CD4-positive, alpha-beta T cell (primary cell): Measurements from ENCODE around the gene WFDC6. TPM values are rescaled to one million over a fixed set of nuclear protein-coding genes. Genes with fewer than 3 reads are reported as not detected.

Experiments used
- ATAC-seq: fragments of 200-7000 bp; cut with Tn5 transposase; one replicate; pipeline ENCODE4 v1.10.0; 2022; ENCODE audit warnings: mild to moderate bottlenecking; ENCODE audit not compliant: poor library complexity
- CTCF ChIA-PET: fragments of 350-600 bp; sonication (Branson Sonifier 250); formaldehyde crosslinking; loops from one replicate; lab custom pipeline; 2021; ENCODE audit warnings: antibody characterized with exemption, inconsistent platforms; lab: Charles Lee
- POLR2A ChIA-PET: fragments of 350-600 bp; sonication (Branson Sonifier 250); formaldehyde crosslinking; loops from one replicate; lab custom pipeline; 2021; ENCODE audit warnings: antibody characterized with exemption, inconsistent platforms; lab: Charles Lee
- DNase-seq, 14 experiments: peaks; one replicate each; pipeline ENCODE4 v3.0.0-alpha.2; 2013 to 2020; ENCODE audit warnings: mixed read lengths in 2 of 14
- H3K27ac ChIP-seq, 2 donors: one replicate each; pipeline versions ENCODE4 v1.5.1 to v1.7.0; 2013; ENCODE audit warnings: low read length in 2 of 2, low read depth in 1 of 2, mild to moderate bottlenecking in 1 of 2
- H3K27me3 ChIP-seq, 2 experiments: 1 replicate in 1 of 2; 2 replicates in 1 of 2; pipeline versions ENCODE4 v1.6.1 to v1.7.0; 2013; ENCODE audit warnings: low read length in 2 of 2, control low read depth in 1 of 2, mild to moderate bottlenecking in 1 of 2, moderate library complexity in 1 of 2; ENCODE audit not compliant: insufficient read depth in 2 of 2, control insufficient read depth in 1 of 2
- H3K36me3 ChIP-seq: one replicate; pipeline ENCODE4 v1.6.1; 2013; ENCODE audit warnings: low read length, control low read depth; ENCODE audit not compliant: insufficient read depth
- H3K4me1 ChIP-seq: one replicate; pipeline ENCODE4 v1.6.1; 2013; ENCODE audit warnings: low read length, control low read depth; ENCODE audit not compliant: insufficient read depth
- H3K4me3 ChIP-seq: one replicate; pipeline ENCODE4 v1.5.1; 2013; ENCODE audit warnings: mild to moderate bottlenecking, low read length, moderate library complexity
- H3K9me3 ChIP-seq, 2 experiments: 1 replicate in 1 of 2; 2 replicates in 1 of 2; pipeline versions ENCODE4 v1.6.1 to v1.7.0; 2013; ENCODE audit warnings: low read length in 2 of 2, mild to moderate bottlenecking in 2 of 2, control low read depth in 1 of 2, moderate library complexity in 1 of 2; ENCODE audit not compliant: control insufficient read depth in 1 of 2, insufficient read depth in 1 of 2
- H3K27ac Mint-ChIP-seq: one replicate; pipeline ENCODE4 v1.8.0; 2020; ENCODE audit warnings: mixed read lengths
- H3K27me3 Mint-ChIP-seq: one replicate; pipeline ENCODE4 v1.8.0; 2021; ENCODE audit warnings: mixed read lengths
- H3K36me3 Mint-ChIP-seq: one replicate; pipeline ENCODE4 v1.8.0; 2021; ENCODE audit warnings: low read depth, mixed read lengths
- H3K4me1 Mint-ChIP-seq: one replicate; pipeline ENCODE4 v1.8.0; 2021; ENCODE audit warnings: low read depth, mixed read lengths
- H3K4me3 Mint-ChIP-seq: one replicate; pipeline ENCODE4 v1.8.0; 2020; ENCODE audit warnings: mild to moderate bottlenecking, mixed read lengths
- H3K9me3 Mint-ChIP-seq: one replicate; pipeline ENCODE4 v1.8.0; 2020; ENCODE audit warnings: mixed read lengths
- CTCF ChIP-seq: fragments of 200-600 bp; IDR thresholded peaks from one replicate; pipeline ENCODE4 v1.8.0; 2022; ENCODE audit warnings: antibody characterized with exemption, mild to moderate bottlenecking
- intact Hi-C, 2 experiments: fragments of 100-400 bp; cut with DNase I in 1 of 2; cut with micrococcal nuclease in 1 of 2; formaldehyde crosslinking; loops; one replicate each; pipeline versions ENCODE4 v1.15.1 to v1.9.0; 2023 to 2025; cut with DNase I, micrococcal nuclease
- total RNA-seq, 174 experiments: library from RNA in 2 of 174; stranded (reverse) in 2 of 174; gene quantifications; one replicate each; pipeline ENCODE4 v1.2.3 and lab custom pipeline; 2021 to 2026

The WFDC6 gene
- total RNA-seq, 2 experiments from 2014 or later = not detected

- peaks cover 0 to 19% of the 10 kb centered on the region in 2 experiments for H3K27me3 ChIP-seq
- intact Hi-C loops = no loop called here
- H3K4me3 ChIP-seq = no peak overlapping the region
- no peaks in the 10 kb centered on the region for H3K36me3 ChIP-seq
- Mint-ChIP-seq H3K36me3 (no peaks in the 10 kb centered on the region), H3K27ac (no peak overlapping the region), H3K27me3 (peaks cover 49% of the 10 kb centered on the region), H3K9me3 (peaks cover 3% of the 10 kb centered on the region), H3K4me3 (no peak overlapping the region), H3K4me1 (no peaks in the 10 kb centered on the region)
- no peaks in the 10 kb centered on the region for H3K4me1 ChIP-seq
- TF ChIP-seq CTCF = no peak
- no peak for DNase-seq
- CTCF ChIA-PET = no interaction called here
- no peak overlapping the region for H3K27ac ChIP-seq
- POLR2A ChIA-PET = no interaction called here
- ATAC-seq = no peak
- H3K9me3 ChIP-seq = no peaks in the 10 kb centered on the region
Observed at GRCh38 chr20:45550765-45551164, 11.5 kb upstream of the WFDC6 start.

- Histone ChIP-seq H3K4me3 (no peak overlapping the region), H3K27me3 (peaks cover 0 to 11% of the 10 kb centered on the region in 2 experiments), H3K9me3 (no peaks in the 10 kb centered on the region), H3K36me3 (no peaks in the 10 kb centered on the region), H3K27ac (no peak overlapping the region), H3K4me1 (no peaks in the 10 kb centered on the region)
- TF ChIP-seq CTCF = no peak
- POLR2A ChIA-PET = no interaction called here
- peaks cover 66% of the 10 kb centered on the region for H3K27me3 Mint-ChIP-seq
- no peaks in the 10 kb centered on the region for H3K4me1 Mint-ChIP-seq
- peaks cover 3% of the 10 kb centered on the region for H3K9me3 Mint-ChIP-seq
- no peak overlapping the region for H3K27ac Mint-ChIP-seq
- CTCF ChIA-PET = no interaction called here
- ATAC-seq (no peak), DNase-seq (no peak)
- no peaks in the 10 kb centered on the region for H3K36me3 Mint-ChIP-seq
- intact Hi-C loops = no loop called here
- H3K4me3 Mint-ChIP-seq = no peak overlapping the region
Observed at GRCh38 chr20:45548410-45548809, 9.1 kb upstream of the WFDC6 start.

- TF ChIP-seq CTCF = no peak
- no peak within 1 kb of the TSS for H3K27ac ChIP-seq
- Mint-ChIP-seq H3K27me3 (peaks cover 59% of the 10 kb centered on the region), H3K9me3 (peaks cover 3% of the 10 kb centered on the region), H3K27ac (no peak within 1 kb of the TSS), H3K4me3 (no peak within 1 kb of the TSS), H3K4me1 (no peaks in the 10 kb centered on the region), H3K36me3 (no peaks in the 10 kb centered on the region)
- DNase-seq (no peak), ATAC-seq (no peak)
- no peaks in the 10 kb centered on the region for H3K36me3 ChIP-seq
- no peaks in the 10 kb centered on the region for H3K4me1 ChIP-seq
- H3K4me3 ChIP-seq = no peak within 1 kb of the TSS
- H3K9me3 ChIP-seq = no peaks in the 10 kb centered on the region
- ChIA-PET CTCF (no interaction called here), POLR2A (no interaction called here)
- H3K27me3 ChIP-seq = peaks cover 0 to 11% of the 10 kb centered on the region in 2 experiments
- intact Hi-C loops = no loop called here
Observed at GRCh38 chr20:45547206-45547770, 8.0 kb upstream of the WFDC6 start, which contains the start of gene EPPIN. Gene EPPIN, minus strand, starts transcription at chr20:45547401. Its CDS starts 44 bp downstream, at chr20:45547357.
